Umbilical cord (tissue), 2 donors: ENCODE data around the gene TSPAN32. TPM values are rescaled to one million over a fixed set of nuclear protein-coding genes. Genes with fewer than 3 reads are reported as not detected.
"Not testable (repeated sequence)": the region's sequence is repeated elsewhere in the genome, so short reads cannot be mapped to it uniquely, and the experiment has no call there.

ENCODE experiments used
- DNase-seq: peaks from one replicate; pipeline ENCODE4 v3.0.0-alpha.2; 2015; ENCODE audit warnings: low spot score
- total RNA-seq: library from RNA; depleted of rRNA; stranded (reverse); fragments of >200 nt; gene quantifications from one replicate; pipeline ENCODE4 v1.2.3, GENCODE V29; 2014; ENCODE audit warnings: low replicate concordance; ENCODE audit not compliant: insufficient read depth

The TSPAN32 gene
- total RNA-seq, 1 donor from 2014 or later: 1.7 TPM

DNA sequence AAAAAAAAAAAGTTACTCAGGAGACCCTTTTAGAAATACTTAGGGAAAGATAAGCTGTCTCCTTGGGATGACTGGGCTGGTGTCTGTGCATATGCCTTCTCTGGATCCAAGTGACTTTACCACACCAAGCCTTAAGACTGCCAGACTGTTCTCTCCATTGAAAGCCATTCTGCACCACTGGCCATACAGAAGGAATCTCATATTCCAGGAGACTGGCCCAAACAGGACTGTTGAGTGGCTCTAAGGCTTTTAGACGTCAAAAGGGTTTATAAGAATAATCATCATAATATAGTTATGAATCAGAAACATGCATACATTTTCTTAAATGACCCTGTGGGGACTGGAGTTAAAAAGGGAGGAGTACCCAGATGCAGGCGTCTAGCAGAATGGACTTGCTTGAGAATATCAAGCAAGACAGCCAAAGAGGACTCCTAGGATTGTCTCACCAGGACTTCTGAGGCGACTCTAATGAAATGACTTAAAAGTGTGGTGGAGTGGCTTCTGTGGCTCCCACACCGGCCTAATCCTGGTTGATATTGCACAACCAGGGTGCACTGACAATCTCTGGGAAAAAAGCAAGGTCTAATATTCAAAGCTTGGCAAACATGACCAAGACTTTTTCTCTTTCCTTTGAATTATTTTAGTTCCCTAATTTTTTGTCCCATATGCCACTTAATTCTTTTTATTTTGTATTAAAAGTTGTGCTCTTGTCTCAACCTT, 31.8 kb downstream of the TSPAN32 start:
- DNase-seq: not testable (repeated sequence)

DNA sequence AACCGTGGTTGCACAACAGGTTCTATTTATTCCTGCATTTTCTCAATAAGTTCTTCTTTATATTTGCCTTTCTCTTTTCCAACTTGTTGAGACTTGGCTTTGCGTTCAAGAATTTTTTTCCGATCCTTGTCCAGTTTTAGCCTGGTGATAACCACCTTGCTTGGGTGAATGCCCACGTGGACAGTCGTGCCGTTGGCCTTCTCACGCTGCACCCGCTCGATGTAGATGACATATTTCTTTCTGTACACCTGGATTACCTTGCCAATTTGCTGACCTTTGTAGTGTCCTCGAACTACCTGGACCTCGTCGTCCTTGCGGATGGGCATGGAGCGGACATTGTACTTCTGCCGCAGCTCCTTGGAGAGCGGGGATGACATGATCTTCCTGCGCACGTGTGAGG, 33.5 kb downstream of the TSPAN32 start:
- not testable (repeated sequence) for DNase-seq

DNA sequence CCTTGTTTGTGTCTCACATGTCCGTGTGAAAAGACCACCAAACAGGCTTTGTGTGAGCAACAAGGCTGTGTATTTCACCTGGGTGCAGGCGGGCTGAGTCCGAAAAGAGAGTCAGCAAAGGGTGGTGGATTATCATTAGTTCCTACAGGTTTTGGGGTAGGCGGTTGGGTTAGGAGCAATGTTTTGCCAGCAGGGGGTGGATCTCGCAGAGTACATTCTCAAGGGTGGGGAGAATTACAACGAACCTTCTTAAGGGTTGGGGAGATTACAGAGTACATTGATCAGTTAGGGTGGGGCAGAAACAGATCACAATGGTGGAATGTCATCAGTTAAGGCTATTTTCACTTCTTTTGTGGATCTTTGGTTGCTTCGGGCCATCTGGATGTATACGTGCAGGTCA, 36.9 kb downstream of the TSPAN32 start:
- DNase-seq: not testable (repeated sequence)

DNA sequence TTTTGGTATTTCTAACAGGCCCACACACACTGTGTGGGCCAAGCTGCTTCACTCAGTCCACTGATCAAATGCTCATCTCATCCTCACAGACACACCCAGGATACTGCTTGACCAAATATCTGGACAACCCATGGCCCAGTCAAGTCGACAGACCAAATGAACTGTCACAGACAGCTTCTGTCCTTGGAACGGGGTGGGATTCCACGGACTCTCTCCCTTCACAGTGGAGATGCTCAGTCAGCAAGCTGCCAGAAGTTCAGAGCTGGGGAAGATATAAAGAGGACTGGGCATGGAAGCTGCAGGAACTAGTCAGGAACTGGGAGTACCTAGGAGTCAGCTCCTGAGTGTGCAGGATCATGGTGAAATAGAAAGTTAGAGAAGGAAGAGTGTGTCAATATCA, 40.7 kb downstream of the TSPAN32 start:
- DNase-seq: no peak

DNA sequence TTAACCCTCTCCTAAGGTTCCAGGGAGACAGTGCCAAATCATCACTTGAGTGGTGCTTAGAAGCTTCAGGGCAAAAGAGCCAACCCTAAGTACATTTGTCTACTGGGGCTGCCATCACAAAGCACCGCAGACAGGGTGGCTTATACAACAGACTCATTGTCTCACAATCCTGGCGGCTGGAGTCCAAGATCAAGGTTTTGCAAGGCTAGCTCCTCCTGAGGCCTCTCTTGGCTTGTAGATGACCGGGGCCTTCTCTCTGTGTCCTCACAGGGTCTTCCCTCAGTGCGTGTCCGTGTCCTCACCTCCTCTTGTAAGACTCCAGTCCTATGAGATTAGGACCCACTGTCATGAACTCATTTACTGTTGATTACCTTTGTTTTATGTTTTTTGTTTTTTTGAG, 41.2 kb downstream of the TSPAN32 start:
- no peak for DNase-seq

DNA sequence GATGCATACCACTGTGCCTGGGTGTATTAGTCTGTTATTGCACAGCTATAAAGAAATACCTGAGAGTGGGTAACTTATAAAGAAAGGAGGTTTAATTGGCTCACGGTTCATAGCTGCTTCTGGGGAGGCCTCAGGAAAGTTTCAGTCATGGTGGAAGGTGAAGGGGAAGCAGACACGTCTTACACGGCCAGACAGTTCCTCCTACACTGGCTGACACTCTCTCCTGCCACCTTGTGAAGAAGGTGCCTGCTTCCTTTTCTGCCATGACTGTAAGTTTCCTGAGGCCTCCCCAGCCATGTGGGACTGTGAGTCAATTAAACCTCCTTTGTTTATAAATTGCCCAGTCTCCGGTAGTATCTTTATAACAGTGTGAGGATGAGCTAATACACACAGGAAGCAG, 41.7 kb downstream of the TSPAN32 start:
- DNase-seq: no peak

DNA sequence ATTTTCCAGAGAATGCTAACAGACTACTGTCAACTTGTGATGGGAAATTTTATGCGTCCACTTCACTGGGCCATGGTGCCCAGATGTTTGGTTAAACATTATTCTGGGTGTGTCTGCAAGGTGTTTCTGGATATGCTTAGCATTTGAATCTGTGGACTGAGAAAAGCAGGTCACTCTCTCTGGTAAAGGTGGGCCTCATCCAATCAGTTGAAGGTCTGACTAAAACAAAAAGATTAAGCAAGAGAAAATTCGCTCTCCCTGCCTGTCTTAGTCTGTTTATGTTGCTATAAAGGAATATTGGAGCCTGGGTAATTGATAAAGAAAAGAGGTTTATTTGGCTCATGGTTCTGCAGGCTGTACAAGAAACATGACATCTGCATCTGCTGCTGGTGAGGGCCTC, 43.2 kb downstream of the TSPAN32 start:
- DNase-seq: no peak

DNA sequence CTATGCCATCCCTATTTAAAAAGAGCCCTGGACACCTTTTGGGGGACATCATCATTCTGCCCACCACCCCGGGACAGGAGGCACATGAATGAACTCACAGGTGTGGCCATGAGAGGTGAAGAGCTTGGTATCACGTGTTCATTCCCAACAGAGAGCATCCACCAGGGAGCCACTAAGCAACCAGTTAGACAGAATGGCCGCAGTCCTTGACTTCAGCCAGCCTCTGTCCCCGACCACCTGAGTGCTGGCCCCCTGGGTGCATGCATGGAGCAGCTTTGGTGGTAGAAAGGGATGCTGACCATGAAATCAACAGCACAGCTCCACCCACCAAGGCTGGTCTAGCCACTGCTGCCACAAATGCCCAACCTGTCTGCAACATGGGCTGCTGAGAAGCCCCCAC, 44.2 kb downstream of the TSPAN32 start:
- no peak for DNase-seq

DNA sequence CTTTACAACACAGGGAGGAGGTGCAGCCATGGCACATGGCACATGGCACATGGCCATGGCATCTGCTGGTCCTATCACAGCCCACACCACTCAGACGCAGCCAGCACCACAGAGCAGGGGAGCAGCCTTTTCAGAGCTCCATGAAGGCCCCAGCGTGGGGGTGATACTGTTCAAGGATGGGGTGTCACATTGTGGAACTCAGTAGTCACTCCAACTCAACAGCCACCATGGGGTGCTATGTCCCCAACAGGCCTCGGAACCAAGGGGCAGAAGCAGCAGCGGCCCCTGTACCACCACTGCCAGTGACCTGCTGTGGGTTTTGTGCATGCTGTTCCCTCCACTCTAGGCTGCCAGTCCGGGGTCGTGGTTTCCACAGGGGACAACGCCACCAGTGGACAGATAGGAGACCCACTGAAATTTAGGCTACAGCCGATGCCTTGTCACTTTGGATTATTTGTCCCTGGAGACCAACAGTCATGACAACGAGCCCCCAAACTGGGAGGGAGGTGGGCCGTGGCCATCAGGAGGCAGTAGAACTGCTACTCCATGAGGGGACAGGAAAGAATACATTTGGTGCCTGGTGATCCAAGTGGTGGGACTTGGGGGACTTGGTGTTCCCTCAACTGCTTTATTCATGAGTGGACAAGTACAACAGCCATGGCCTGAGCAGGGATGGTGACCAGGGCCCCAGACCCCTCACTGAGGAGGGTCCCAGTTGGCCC, 44.9 kb downstream of the TSPAN32 start:
- DNase-seq: no peak

DNA sequence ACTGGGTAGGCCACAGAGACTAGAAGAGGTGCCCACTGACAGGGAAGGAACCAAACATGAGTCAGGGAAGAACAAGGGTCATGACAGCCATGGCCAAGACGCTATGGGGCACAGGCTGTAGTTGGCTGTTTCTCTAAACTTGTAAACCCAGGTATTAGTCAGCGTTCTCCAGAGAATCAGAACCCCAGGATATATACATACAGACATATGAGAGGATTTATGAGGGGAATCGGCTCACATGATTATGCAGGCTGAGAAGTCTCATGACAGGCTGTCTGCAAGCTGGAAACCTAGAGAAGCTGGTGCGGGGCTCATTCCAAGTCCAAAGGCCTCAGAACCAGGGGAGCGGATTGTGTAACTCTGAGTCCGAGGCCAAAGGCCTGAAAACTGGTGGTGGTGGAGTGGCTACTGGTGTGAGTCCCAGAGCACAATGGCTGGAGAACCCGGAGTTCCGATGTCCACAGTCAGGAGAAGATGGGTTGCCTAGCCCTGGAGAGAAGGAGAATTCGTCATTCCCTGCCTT, 45.6 kb downstream of the TSPAN32 start:
- DNase-seq: no peak

DNA sequence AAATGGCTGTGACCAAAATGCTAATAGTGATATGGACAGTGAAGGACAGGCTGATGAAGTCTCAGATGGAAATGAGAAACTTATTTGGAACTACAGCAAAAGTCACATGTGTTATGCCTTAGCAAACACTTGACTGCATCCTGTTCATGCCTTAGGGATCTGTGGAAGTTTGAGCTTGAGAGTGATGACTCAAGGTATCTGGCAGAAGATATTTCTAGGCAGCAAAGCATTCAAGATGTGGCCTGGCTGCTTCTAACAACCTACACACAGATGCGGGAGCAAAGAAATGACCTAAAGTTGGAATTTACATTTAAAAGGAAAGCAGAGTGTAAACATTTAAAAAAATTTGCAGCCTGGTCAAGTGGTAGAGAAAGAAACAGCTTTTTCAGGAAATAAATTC, 47.2 kb downstream of the TSPAN32 start:
- DNase-seq: no peak

DNA sequence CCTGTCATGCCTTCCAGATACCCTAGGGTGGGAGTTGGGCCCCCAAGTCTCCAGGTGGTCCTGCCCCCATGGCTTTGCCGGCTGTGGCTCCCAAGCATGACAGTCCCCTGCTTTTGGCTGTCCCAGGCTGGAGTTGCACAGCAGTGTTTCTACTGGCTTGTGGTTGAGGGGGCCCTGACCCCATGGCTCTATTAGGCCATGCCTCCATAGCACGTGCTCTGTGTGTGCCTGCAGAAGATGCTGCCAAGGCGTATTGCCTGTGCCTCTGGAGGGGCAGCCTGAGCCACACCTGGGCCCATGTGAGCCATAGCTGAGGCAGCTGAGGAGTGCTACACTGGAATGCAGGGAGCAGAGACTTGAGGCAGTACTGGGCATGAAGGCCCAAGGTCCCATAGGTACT, 49.9 kb downstream of the TSPAN32 start:
- DNase-seq: no peak

DNA sequence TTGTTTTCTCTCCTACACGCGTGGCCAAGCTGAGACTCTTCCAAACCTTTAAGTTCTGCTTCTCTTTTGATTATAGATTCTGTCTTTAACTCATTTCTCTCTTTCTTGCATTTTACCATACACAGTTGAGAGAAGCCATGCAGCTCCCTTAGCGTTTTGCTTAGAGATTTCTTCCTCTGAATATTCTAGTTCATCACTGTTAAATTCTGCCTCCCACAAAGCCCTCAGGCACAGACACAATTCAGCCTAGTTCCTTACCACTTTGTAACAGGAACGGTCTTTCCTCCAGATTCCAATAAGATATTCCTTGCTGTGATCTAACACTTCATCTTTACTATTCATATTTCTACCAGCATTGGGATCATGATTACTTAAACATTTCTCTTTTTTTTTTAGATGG, 50.6 kb downstream of the TSPAN32 start:
- no peak for DNase-seq

DNA sequence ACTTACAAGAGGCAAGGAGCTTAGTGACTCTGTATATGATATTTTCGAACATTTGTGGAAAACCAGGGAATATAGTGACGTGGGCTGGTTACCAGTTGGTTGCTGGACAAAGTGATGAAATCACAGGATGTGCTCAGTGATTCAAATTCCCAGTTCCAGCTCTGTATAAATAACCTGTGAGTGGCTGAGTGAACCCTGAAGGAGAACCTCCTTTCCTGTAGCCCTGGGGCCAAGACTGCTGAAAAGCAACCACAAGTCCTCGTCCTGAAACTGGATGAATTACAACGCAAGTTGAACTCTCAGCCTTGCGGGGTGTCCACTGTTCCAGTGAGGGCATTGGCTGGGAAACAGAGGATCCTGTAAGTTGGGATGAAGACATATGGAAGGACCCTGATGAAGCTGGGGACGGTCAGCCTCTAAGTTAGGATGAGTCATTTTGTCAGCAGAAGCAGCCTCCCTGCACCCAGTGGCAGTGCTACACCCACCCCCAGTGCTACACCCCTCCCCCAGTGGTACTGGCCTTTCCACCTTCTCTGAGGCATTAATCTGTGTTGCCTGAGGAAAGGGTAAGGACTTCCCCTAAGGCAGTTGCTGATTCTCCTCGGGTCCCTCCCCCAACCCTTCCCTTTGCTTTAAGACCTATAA, 53.3 kb downstream of the TSPAN32 start:
- DNase-seq: no peak

DNA sequence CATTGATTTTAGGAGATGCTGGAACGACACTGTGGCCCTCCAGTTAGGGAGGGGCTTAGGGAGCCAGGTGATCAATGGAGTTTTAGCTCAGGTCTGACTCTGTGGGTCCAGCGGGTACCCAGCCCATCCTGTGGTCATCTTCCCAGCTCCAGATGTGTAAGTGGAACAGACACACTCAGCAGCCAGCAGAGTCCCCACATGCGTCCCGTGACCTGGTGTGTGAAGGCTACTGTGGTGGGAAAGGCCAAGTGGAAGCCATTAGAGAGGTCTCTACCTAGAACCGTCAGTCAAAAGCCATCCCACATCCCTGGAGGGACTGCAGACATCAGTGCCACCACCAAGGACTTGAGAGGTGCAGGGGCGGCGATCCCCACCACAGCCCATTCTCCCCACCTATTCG, 55.4 kb downstream of the TSPAN32 start:
- no peak for DNase-seq

DNA sequence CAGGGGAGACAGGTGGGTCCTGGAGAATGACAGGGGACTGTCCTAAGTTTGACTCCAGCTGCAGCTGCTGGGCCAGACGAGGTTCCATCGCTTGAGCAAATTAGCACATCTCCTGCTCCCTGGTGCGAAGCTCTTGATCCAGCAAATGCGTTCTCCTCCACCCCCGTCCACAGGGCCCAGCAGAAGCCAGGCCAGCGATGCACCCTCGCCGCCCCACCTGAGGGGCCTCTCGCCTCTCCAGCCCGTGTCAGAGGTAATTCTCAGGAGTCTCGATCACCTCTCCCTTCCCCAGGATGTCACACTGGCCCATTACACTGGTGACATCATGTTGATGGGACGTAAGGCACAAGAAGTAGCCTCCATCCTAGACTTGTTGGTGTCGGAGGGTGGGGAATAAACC, 55.8 kb downstream of the TSPAN32 start:
- DNase-seq: not testable (repeated sequence)

DNA sequence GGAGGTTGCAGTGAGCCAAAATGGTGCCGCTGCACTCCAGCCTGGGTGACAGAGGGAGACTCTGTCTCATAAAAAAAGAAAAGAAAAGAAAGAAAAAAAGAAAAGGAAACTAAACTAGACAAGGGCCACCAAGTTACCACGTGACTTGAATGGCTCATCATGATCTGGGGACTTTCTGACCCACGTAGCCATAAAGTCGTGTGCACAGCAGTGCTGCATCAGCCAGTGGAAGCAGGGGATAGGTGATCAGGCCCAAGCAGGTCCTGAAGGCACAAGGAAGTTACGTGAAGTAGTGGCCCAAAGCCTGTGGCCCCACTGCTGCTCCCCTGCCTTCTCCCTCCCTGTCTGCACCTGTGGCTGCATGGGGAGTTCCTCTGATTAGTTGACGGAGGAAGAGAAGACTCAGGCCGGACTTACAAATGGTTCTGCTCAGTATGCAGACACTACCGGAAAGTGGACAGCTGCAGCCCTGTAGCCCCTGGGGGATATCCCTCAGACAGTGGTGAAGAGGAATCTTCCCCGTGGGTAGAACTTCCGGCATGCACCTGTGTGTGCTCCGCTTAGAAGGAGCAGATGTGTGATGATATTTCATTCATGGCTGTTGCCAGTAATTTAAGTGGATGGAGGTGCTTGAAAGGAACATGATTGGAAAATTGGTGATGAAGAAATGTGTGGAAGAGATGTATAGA, 57.1 kb downstream of the TSPAN32 start:
- no peak for DNase-seq

DNA sequence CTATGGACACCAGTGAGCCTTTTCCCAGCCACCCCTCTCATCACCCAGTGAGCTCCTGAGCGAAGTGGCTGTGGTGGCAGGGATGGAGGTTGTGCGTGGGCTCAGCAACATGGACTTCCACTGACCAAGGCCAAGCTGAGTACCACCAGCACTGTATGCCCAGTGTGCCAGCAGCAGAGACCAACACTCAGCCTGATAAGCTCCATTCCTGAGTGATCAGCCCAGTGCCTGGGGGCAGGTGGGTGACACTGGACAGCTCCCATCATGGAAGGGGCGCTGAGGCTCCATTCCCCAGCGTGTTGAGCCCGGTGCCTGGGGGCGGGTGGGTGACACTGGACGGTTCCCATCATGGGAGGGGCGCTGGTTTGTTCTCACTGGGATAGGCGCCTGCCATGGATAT, 57.7 kb downstream of the TSPAN32 start:
- DNase-seq: no peak

DNA sequence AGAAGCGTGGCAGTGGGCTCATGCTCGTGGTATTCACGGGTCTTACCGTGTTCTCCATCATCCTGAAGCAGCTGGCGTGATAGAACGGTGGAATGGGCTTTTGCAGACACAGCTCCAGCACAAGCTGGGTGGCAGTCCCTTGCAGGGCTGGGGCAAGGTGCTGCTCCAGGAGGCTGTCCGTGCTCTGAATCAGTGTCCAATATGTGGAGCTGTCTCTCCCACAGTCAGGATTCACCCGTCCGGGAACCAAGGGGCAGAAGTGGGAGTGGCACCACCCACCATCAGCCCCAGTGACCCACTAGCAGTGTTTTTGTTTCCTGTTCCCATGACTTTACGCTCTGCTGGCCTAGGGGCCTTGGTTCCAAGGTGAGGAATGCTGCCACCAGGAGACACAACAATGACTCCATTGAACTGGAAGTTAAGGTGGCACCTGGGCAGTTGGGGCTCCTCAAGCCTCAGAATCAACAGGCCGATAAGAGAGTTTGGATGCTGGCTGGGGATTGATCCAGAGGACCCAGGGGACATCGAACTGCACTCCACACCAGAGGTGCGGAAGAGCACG, 58.3 kb downstream of the TSPAN32 start:
- no peak for DNase-seq

DNA sequence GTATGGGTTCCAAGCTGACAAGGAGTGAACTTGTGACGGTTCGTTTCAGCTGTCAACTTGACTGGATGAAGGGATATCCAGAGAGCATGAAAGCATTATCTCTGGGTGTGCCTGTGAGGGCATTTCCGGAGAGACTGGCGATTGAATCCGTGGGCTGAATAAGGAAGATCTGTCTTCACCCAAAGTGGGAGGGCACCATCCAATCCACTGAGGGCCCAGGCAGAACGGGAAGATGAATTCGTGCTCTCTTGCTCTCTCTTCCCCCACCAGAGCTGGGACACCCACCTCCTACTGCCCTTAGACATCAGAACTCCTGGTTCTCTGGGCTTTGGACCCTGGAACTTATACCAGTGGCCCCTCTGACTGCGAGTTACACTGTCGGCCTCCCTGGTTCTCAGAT, 59.8 kb downstream of the TSPAN32 start:
- DNase-seq: no peak

DNA sequence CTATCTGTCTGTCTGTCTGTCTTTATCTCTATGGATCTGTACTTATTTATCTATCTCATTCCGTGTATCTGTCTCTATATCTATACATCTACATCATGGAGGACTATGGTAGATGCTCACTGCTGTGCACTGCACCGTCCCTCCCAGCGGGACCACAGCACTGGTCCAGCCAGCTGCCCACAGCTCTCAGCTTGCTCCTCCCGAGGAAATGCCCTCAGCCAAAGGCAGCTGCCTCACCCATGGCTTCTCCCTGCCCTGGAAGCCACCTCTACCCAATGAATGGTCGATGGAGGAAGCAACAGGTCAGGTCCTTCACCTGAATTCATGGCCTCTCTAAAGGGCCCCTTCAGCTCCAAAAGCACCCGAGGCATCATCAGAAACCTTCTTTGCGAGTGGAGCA, 60.6 kb downstream of the TSPAN32 start:
- no peak for DNase-seq

DNA sequence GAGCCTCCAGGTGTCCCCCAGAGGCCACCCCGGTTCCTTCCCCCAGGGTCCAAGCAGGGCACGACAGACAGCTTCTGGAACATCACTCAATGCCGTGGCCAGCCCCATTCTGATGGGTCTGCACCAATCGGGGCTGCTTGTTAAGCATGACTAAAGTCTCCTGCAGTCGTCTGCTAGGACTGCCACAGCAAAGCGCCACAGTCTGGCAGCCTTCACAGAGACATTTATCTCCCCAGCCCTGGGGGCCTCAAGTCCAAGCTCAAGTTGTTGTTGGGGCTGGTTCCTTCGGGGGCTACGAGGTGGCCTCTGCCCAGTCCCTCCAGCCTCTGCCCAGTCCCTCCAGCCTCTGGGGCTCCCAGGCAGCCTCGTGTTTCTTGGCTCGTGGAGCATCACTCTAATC, 61.3 kb downstream of the TSPAN32 start:
- DNase-seq: no peak
